SK-N-SH (cell line): ENCODE measurements around the gene SPTA1. TPM values are rescaled to one million over a fixed set of nuclear protein-coding genes. Genes with fewer than 3 reads are reported as not detected.

Experiments
- CTCF ChIA-PET: fragments of 300-600, 350-600 bp; formaldehyde crosslinking; extraction: SDS; loops from one replicate; lab custom pipeline; 2021; lab: Yijun Ruan, JAX
- POLR2A ChIA-PET: fragments of 350-600 bp; sonication (Branson Sonifier 250); formaldehyde crosslinking; extraction: SDS; loops from one replicate; lab custom pipeline; 2020; ENCODE audit warnings: antibody characterized with exemption, inconsistent platforms; lab: Yijun Ruan, JAX
- DNase-seq: peaks from one replicate; pipeline ENCODE4 v3.0.0; 2012
- H2AFZ ChIP-seq: fragments of 200-600 bp; sonication (generic); 2 replicates; pipeline ENCODE4 v1.8.1; 2016; ENCODE audit warnings: antibody characterized with exemption, mild to moderate bottlenecking, low read depth
- H3F3A ChIP-seq: fragments of 200-600 bp; sonication (generic); replicated peaks from 2 replicates; pipeline ENCODE3; 2016; ENCODE audit warnings: antibody characterized with exemption, mild to moderate bottlenecking; ENCODE audit not compliant: insufficient read depth
- H3K27ac ChIP-seq, 2 experiments: fragments of 200-500 bp in 1 of 2; fragments of 200-600 bp in 1 of 2; sonication (Bioruptor generic) in 1 of 2; sonication (generic), shearing (Covaris generic) in 1 of 2; 2 replicates each; pipeline versions ENCODE4 v1.5.1 to v1.6.1; 2014 to 2016; ENCODE audit warnings: low read depth in 2 of 2, inconsistent platforms in 1 of 2, low read length in 1 of 2, mild to moderate bottlenecking in 1 of 2, mixed read lengths in 1 of 2
- H3K27me3 ChIP-seq: fragments of 200-600 bp; sonication (generic), shearing (Covaris generic); 2 replicates; pipeline ENCODE4 v1.6.1; 2016; ENCODE audit warnings: mixed run types; ENCODE audit not compliant: insufficient read depth
- H3K36me3 ChIP-seq, 2 experiments: fragments of 200-500 bp in 1 of 2; fragments of 200-600 bp in 1 of 2; sonication (Bioruptor generic) in 1 of 2; sonication (generic) in 1 of 2; replicated peaks in 1 of 2; 2 replicates each; pipeline versions ENCODE3 to v1.5.1; 2014 to 2016; ENCODE audit warnings: low read length in 1 of 2, mild to moderate bottlenecking in 1 of 2; ENCODE audit not compliant: insufficient read depth in 2 of 2, control insufficient read depth in 1 of 2
- H3K4me1 ChIP-seq, 2 experiments: fragments of 200-500 bp in 1 of 2; fragments of 200-600 bp in 1 of 2; sonication (Bioruptor generic) in 1 of 2; sonication (generic), shearing (Covaris generic) in 1 of 2; 2 replicates each; pipeline versions ENCODE4 v1.5.1 to v1.6.1; 2014 to 2016; ENCODE audit warnings: low read depth in 1 of 2, low read length in 1 of 2, mixed run types in 1 of 2; ENCODE audit not compliant: insufficient read depth in 2 of 2, control insufficient read depth in 1 of 2
- H3K4me2 ChIP-seq: fragments of 200-600 bp; sonication (generic), shearing (Covaris generic); 2 replicates; pipeline ENCODE4 v1.6.1; 2017; ENCODE audit warnings: mixed run types
- H3K4me3 ChIP-seq, 2 experiments: fragments of 200-500 bp in 1 of 2; fragments of 200-600 bp in 1 of 2; sonication (Bioruptor generic) in 1 of 2; sonication (generic), shearing (Covaris generic) in 1 of 2; 2 replicates each; pipeline versions ENCODE4 v1.5.1 to v1.8.1; 2014 to 2016; ENCODE audit warnings: low read depth in 2 of 2, inconsistent platforms in 1 of 2, low read length in 1 of 2, mild to moderate bottlenecking in 1 of 2, mixed read lengths in 1 of 2, moderate library complexity in 1 of 2
- H3K79me2 ChIP-seq: fragments of 200-600 bp; sonication (generic); 2 replicates; pipeline ENCODE4 v1.8.1; 2017; ENCODE audit warnings: mild to moderate bottlenecking; ENCODE audit not compliant: insufficient read depth
- H3K9ac ChIP-seq: fragments of 200-600 bp; sonication (generic); 2 replicates; pipeline ENCODE4 v1.6.1; 2017; ENCODE audit warnings: mixed run types
- H3K9me2 ChIP-seq: fragments of 200-600 bp; sonication (generic); 2 replicates; pipeline ENCODE4 v1.6.1; 2017; ENCODE audit warnings: mixed run types
- H3K9me3 ChIP-seq: fragments of 200-600 bp; sonication (generic); 2 replicates; pipeline ENCODE4 v1.6.1; 2017; ENCODE audit warnings: mixed run types, mild to moderate bottlenecking, moderate library complexity
- H4K20me1 ChIP-seq: fragments of 200-600 bp; sonication (generic); 2 replicates; pipeline ENCODE4 v1.6.1; 2017; ENCODE audit warnings: mild to moderate bottlenecking, mixed run types; ENCODE audit not compliant: insufficient read depth
- CHD2 ChIP-seq: fragments of 150-350 bp; IDR thresholded peaks from 2 replicates; pipeline ENCODE4 v1.6.1; 2018; ENCODE audit warnings: low read length; ENCODE audit not compliant: partially characterized antibody
- CTCF ChIP-seq: fragments of 200-600 bp; sonication (generic); IDR thresholded peaks from 2 replicates; pipeline ENCODE4 v1.6.1; 2017; ENCODE audit warnings: antibody characterized with exemption, mild to moderate bottlenecking, moderate library complexity
- EP300 ChIP-seq, 2 experiments: IDR thresholded peaks; 2 replicates each; pipeline versions ENCODE4 v1.4.0 to v1.6.1; 2012; ENCODE audit warnings: borderline replicate concordance in 1 of 2, low read depth in 1 of 2, low read length in 1 of 2
- EZH2phosphoT487 ChIP-seq: fragments of 200-600 bp; sonication (generic); IDR thresholded peaks from 2 replicates; pipeline ENCODE4 v1.6.1; 2017; ENCODE audit warnings: low read depth, mixed run types, mild to moderate bottlenecking, antibody characterized with exemption, moderate library complexity, borderline replicate concordance
- FOXJ3 ChIP-seq: sonication (generic); formaldehyde crosslinking; IDR thresholded peaks from 2 replicates; pipeline ENCODE4 v1.5.1; 2020; ENCODE audit warnings: mild to moderate bottlenecking, missing genetic modification reagents
- GABPA ChIP-seq: IDR thresholded peaks from 2 replicates; pipeline ENCODE4 v1.4.0; 2012; ENCODE audit warnings: low read depth, mild to moderate bottlenecking
- IRF3 ChIP-seq: fragments of 150-350 bp; IDR thresholded peaks from 2 replicates; pipeline ENCODE4 v1.6.1; 2016; ENCODE audit warnings: mild to moderate bottlenecking, low read depth, low read length
- MAX ChIP-seq: IDR thresholded peaks from 2 replicates; pipeline ENCODE4 v1.4.0; 2012; ENCODE audit warnings: low read depth
- MEF2A ChIP-seq: IDR thresholded peaks from 2 replicates; pipeline ENCODE4 v1.4.0; 2012; ENCODE audit warnings: low read depth, borderline replicate concordance
- NRF1 ChIP-seq: IDR thresholded peaks from 2 replicates; pipeline ENCODE4 v1.6.1; 2012; ENCODE audit warnings: low read depth, mild to moderate bottlenecking, low read length
- PBX3 ChIP-seq: IDR thresholded peaks from 2 replicates; pipeline ENCODE4; 2012
- RCOR1 ChIP-seq: fragments of 150-350 bp; IDR thresholded peaks from 2 replicates; pipeline ENCODE4 v1.6.1; 2017; ENCODE audit warnings: antibody characterized with exemption, low read length
- RFX5 ChIP-seq: IDR thresholded peaks from 2 replicates; pipeline ENCODE4 v1.6.1; 2012; ENCODE audit warnings: mild to moderate bottlenecking, improper control_type of control experiment, low read length
- RXRA ChIP-seq: IDR thresholded peaks from 2 replicates; pipeline ENCODE4 v1.4.0; 2012; ENCODE audit warnings: low read depth, mild to moderate bottlenecking, borderline replicate concordance
- SIN3A ChIP-seq: IDR thresholded peaks from 2 replicates; pipeline ENCODE4 v1.6.1; 2012; ENCODE audit warnings: low read depth, mild to moderate bottlenecking, low read length, moderate library complexity, borderline replicate concordance
- TAF1 ChIP-seq: IDR thresholded peaks from 2 replicates; pipeline ENCODE4 v1.6.1; 2012; ENCODE audit warnings: low read depth, mild to moderate bottlenecking, low read length, moderate library complexity, borderline replicate concordance
- TCF12 ChIP-seq: IDR thresholded peaks from 2 replicates; pipeline ENCODE4 v1.4.0; 2012
- USF1 ChIP-seq: IDR thresholded peaks from 2 replicates; pipeline ENCODE4 v1.4.0; 2012; ENCODE audit warnings: low read depth, borderline replicate concordance
- YY1 ChIP-seq: IDR thresholded peaks from 2 replicates; pipeline ENCODE4 v1.4.0; 2012; ENCODE audit warnings: low read depth, mild to moderate bottlenecking
- WGBS: methylation state at CpG from one replicate; pipeline ENCODE4 v1.1.6; 2017; ENCODE audit warnings: low lambda C conversion rate; 5-methylcytosine and 5-hydroxymethylcytosine counted together
- polyA plus RNA-seq, 3 experiments: library from polyadenylated mRNA; depleted of rRNA; stranded (reverse); fragments of >200 nt; gene quantifications; 2 replicates each; pipeline ENCODE4 v1.2.3, GENCODE V29; 2012
- TF ChIP-seq, protein P1 (sequence below): IDR thresholded peaks from 2 replicates; pipeline ENCODE4 v1.4.0; 2012; ENCODE audit warnings: low read depth, borderline replicate concordance

The SPTA1 gene
- polyA plus RNA-seq, 1 of the 3 experiments (the other 2 are of a cell fraction): not detected

DNA sequence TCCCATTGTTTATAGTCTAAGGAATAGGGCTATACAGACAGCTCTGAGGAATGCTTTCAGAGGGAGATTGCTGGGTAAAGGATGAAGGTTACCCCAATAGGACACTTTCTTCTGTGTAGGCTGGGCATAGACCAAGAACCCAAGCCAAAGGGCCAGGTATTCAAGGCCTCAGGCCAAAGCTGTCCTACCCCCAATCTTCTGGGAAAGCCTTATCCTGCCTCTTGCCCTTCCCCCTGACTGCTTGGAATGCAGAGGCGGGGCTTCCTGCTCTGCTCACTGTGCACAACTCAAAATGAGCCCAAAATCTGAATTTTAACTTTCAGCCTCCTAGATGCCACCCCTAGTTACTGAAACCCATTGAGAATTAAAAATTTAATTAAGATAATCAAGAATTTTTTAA, 79.2 kb downstream of the SPTA1 start:
- ChIA-PET CTCF (no interaction called here), POLR2A (no interaction called here)
- no peaks in the 10 kb centered on the region for H3K27me3 ChIP-seq
- no peaks in the 10 kb centered on the region for H3K9me3 ChIP-seq
- WGBS: 0% methylated on average over 1 of the region's 1 CpG
- no peaks in the 10 kb centered on the region for H3K79me2 ChIP-seq
- no peaks in the 10 kb centered on the region for H3K36me3 ChIP-seq
- H2AFZ ChIP-seq: no peak overlapping the region
- no peak overlapping the region for H3K4me3 ChIP-seq
- DNase-seq: no peak
- no peak overlapping the region for H3K9ac ChIP-seq
- TF ChIP-seq CHD2 (no peak), PBX3 (no peak), MAX (no peak), NRF1 (no peak), YY1 (no peak), RXRA (no peak), TAF1 (no peak), TCF12 (no peak), IRF3 (no peak), RFX5 (no peak), CTCF (no peak)
- no peaks in the 10 kb centered on the region for H3F3A ChIP-seq
- no peaks in the 10 kb centered on the region for H4K20me1 ChIP-seq
- H3K27ac ChIP-seq: no peak overlapping the region
- H3K4me2 ChIP-seq: no peak overlapping the region
- no peaks in the 10 kb centered on the region; the same call in 1 of the 2 replicates for H3K9me2 ChIP-seq
- H3K4me1 ChIP-seq: no peaks in the 10 kb centered on the region

GRCh38 chr1:158604968-158605367, 81.5 kb downstream of the SPTA1 start, which contains the start of gene OR10Z1:
TSS of gene OR10Z1 (plus strand) at chr1:158605268. CDS start at chr1:158606439, 1,171 bp downstream.
- ChIA-PET CTCF (no interaction called here), POLR2A (no interaction called here)
- no peak within 1 kb of the TSS for H3K4me3 ChIP-seq
- DNase-seq: no peak
- no peaks in the 10 kb centered on the region for H3K4me1 ChIP-seq
- H3K27me3 ChIP-seq: no peaks in the 10 kb centered on the region
- no peaks in the 10 kb centered on the region for H4K20me1 ChIP-seq
- no peak within 1 kb of the TSS for H3K9ac ChIP-seq
- WGBS: 5% methylated on average over 1 of the region's 1 CpG
- no peaks in the 10 kb centered on the region; the same call in 1 of the 2 replicates for H3K9me2 ChIP-seq
- no peak within 1 kb of the TSS for H3K27ac ChIP-seq
- no peaks in the 10 kb centered on the region for H3F3A ChIP-seq
- no peaks in the 10 kb centered on the region for H3K79me2 ChIP-seq
- no peak within 1 kb of the TSS for H3K4me2 ChIP-seq
- no peak within 1 kb of the TSS for H2AFZ ChIP-seq
- no peaks in the 10 kb centered on the region for H3K36me3 ChIP-seq
- H3K9me3 ChIP-seq: no peaks in the 10 kb centered on the region
- no peak for TF ChIP-seq RXRA
- no peak for TF ChIP-seq EP300 (IDR thresholded peaks at IDR 0.05; ENCODE audit: borderline replicate concordance in 1 of 2, low read depth in 1 of 2, low read length in 1 of 2)
- no peak for TF ChIP-seq GABPA
- no peak for TF ChIP-seq FOXJ3 (CRISPR knock-in tag)
- no peak for TF ChIP-seq SIN3A
- no peak for TF ChIP-seq MEF2A
- TF ChIP-seq USF1: no peak
- TF ChIP-seq, protein P1, sequence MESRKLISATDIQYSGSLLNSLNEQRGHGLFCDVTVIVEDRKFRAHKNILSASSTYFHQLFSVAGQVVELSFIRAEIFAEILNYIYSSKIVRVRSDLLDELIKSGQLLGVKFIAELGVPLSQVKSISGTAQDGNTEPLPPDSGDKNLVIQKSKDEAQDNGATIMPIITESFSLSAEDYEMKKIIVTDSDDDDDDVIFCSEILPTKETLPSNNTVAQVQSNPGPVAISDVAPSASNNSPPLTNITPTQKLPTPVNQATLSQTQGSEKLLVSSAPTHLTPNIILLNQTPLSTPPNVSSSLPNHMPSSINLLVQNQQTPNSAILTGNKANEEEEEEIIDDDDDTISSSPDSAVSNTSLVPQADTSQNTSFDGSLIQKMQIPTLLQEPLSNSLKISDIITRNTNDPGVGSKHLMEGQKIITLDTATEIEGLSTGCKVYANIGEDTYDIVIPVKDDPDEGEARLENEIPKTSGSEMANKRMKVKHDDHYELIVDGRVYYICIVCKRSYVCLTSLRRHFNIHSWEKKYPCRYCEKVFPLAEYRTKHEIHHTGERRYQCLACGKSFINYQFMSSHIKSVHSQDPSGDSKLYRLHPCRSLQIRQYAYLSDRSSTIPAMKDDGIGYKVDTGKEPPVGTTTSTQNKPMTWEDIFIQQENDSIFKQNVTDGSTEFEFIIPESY: no peak
- TF ChIP-seq EZH2phosphoT487: no peak
- TF ChIP-seq MAX: no peak
- TF ChIP-seq RCOR1: no peak
- TF ChIP-seq PBX3: no peak
